T-helper 17 cell (primary cell): ENCODE measurements around the gene MBD3L3. TPM values are rescaled to one million over a fixed set of nuclear protein-coding genes. Genes with fewer than 3 reads are reported as not detected.

Experiments used
- total RNA-seq, 4 donors: library from RNA in 2 of 4; stranded (reverse) in 2 of 4; gene quantifications; one replicate each; pipeline ENCODE4 v1.2.3 and lab custom pipeline; 2022 to 2026

Gene MBD3L3
- total RNA-seq, 2 donors from 2014 or later, result not detected

Other genes starting within 250 kb of the MBD3L3 start
- gene ADGRE1, start 171.1 kb downstream of the MBD3L3 start, total RNA-seq, result 1 to 10 TPM; 3.6 to 6.6 TPM
- gene MBD3L2B, start 37.2 kb downstream of the MBD3L3 start, total RNA-seq, result not detected
- gene MBD3L5, start 28.1 kb downstream of the MBD3L3 start, total RNA-seq, result not detected
- not detected for gene MBD3L4, start 18.5 kb downstream of the MBD3L3 start, total RNA-seq
- gene MBD3L2, start 9.4 kb downstream of the MBD3L3 start, total RNA-seq, result not detected
- 10 to 100 TPM in 1 of 2 donors, 1 to 10 TPM in 1; 9.4 to 11.2 TPM for gene ZNF557, start 11.0 kb upstream of the MBD3L3 start, total RNA-seq
- 1 to 10 TPM in 1 of 2 donors, under 1 TPM in 1; 0.76 to 3.5 TPM for gene INSR, start 235.7 kb upstream of the MBD3L3 start, total RNA-seq